ENCODE measurements around the gene ISOC2.

ISOC2 gene

DNA sequence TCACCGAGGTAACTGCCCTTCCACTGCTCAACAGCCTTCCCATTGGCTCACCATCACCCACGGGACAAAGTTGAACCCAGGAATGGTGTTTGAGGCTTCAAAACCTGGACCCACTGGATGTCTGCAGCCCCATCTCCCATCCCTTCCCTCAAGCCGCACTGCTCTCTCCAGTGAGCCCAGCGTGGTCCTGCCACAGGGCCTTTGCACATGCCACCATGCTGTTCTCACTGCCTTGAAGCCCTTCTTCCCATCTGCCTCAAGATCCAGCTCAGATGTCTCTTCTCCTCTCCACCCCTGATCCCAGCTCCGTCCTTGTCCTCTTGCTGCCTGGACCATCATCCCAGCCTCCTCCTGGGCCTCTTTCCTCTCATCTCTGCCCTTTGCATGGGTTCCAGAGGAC, 22.4 kb downstream of the ISOC2 start:
- H3K4me3 ChIP-seq (ENCODE audit: insufficient read depth, low read length, poor library complexity, severe bottlenecking) = no peak overlapping the region
- no peak overlapping the region for H3K27ac ChIP-seq (ENCODE audit: low read depth, low read length)
- H3K36me3 ChIP-seq (ENCODE audit: low read length) = no peaks in the 10 kb centered on the region
- no peak overlapping the region for H3K9ac ChIP-seq (ENCODE audit: low read length)
- H3K79me2 ChIP-seq (ENCODE audit: insufficient read depth, low read length) = no peaks in the 10 kb centered on the region
- H3F3A ChIP-seq (ENCODE audit: insufficient read depth) = no peaks in the 10 kb centered on the region
- H3K9me3 ChIP-seq (ENCODE audit: insufficient read depth, low read length) = no peaks in the 10 kb centered on the region
- H3K4me2 ChIP-seq (ENCODE audit: low read depth, low read length, poor library complexity, severe bottlenecking) = no peak overlapping the region
- no peak for TF ChIP-seq EZH2phosphoT487 (conservative IDR thresholded peaks at IDR 0.05; ENCODE audit: low read length)
- TF ChIP-seq, protein P1, sequence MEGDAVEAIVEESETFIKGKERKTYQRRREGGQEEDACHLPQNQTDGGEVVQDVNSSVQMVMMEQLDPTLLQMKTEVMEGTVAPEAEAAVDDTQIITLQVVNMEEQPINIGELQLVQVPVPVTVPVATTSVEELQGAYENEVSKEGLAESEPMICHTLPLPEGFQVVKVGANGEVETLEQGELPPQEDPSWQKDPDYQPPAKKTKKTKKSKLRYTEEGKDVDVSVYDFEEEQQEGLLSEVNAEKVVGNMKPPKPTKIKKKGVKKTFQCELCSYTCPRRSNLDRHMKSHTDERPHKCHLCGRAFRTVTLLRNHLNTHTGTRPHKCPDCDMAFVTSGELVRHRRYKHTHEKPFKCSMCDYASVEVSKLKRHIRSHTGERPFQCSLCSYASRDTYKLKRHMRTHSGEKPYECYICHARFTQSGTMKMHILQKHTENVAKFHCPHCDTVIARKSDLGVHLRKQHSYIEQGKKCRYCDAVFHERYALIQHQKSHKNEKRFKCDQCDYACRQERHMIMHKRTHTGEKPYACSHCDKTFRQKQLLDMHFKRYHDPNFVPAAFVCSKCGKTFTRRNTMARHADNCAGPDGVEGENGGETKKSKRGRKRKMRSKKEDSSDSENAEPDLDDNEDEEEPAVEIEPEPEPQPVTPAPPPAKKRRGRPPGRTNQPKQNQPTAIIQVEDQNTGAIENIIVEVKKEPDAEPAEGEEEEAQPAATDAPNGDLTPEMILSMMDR (IDR thresholded peaks at IDR 0.05; ENCODE audit: insufficient read depth, low read length, poor library complexity, severe bottlenecking) = no peak
- no peak overlapping the region for H2AFZ ChIP-seq (ENCODE audit: low read depth, low read length, severe bottlenecking)
- H4K20me1 ChIP-seq (ENCODE audit: low read depth, low read length) = no peaks in the 10 kb centered on the region
- no peaks in the 10 kb centered on the region for H3K9me2 ChIP-seq (replicated peaks; ENCODE audit: insufficient read depth, low read length)
- no peaks in the 10 kb centered on the region for H3K27me3 ChIP-seq (ENCODE audit: low read length)

DNA sequence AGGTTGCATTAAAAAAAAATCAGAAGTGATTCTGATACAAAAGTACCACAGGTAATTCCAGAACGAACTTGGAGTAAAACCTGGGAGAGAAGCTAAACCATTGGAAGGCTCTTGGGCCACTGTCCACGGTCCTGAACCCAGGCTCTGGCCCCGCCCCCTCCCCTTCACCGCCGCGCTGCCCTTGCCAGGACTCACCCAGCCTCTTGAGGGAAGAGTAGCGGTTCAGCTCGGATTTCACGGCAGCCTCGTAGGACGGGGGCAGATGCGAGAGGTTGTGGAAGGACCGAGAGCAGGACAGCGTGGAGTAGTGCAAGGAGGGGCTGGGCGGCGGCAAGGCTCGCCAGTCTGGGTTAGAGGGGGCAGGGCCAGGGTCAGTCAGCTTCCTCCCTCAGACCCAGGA, 24.0 kb downstream of the ISOC2 start:
- Histone ChIP-seq H3K4me3 (ENCODE audit: insufficient read depth, low read length, poor library complexity, severe bottlenecking) (no peak overlapping the region), H3K4me2 (ENCODE audit: low read depth, low read length, poor library complexity, severe bottlenecking) (no peak overlapping the region), H3K27ac (ENCODE audit: low read depth, low read length) (no peak overlapping the region), H3K9ac (ENCODE audit: low read length) (no peak overlapping the region), H3K9me3 (ENCODE audit: insufficient read depth, low read length) (no peaks in the 10 kb centered on the region), H3K36me3 (ENCODE audit: low read length) (no peaks in the 10 kb centered on the region), H3F3A (ENCODE audit: insufficient read depth) (no peaks in the 10 kb centered on the region), H3K9me2 (replicated peaks; ENCODE audit: insufficient read depth, low read length) (no peaks in the 10 kb centered on the region), H2AFZ (ENCODE audit: low read depth, low read length, severe bottlenecking) (no peak overlapping the region), H4K20me1 (ENCODE audit: low read depth, low read length) (no peaks in the 10 kb centered on the region), H3K79me2 (ENCODE audit: insufficient read depth, low read length) (no peaks in the 10 kb centered on the region), H3K27me3 (ENCODE audit: low read length) (no peaks in the 10 kb centered on the region)
- no peak for TF ChIP-seq EZH2phosphoT487 (conservative IDR thresholded peaks at IDR 0.05; ENCODE audit: low read length)
- TF ChIP-seq, protein P1 (IDR thresholded peaks at IDR 0.05; ENCODE audit: insufficient read depth, low read length, poor library complexity, severe bottlenecking) = no peak

DNA sequence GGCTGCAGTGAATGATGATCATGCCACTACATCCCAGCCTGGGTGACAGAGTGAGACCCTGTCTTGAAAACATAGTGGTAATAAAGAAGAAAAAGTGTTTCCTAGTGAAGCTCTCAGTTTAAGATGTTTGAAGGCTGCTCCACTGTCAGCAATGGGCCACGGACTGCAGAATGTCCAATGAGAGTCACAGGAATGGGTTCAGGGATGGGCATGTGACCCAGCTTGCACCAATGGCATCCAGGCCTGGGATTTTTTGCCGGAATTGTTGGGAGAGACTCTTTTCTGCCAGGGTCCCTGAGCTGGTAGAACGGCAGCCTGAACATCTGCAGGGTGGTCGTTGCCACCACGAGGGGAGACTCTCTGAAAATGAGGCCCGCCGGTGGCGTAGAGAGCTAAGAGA, 24.6 kb downstream of the ISOC2 start:
- TF ChIP-seq, protein P1 (IDR thresholded peaks at IDR 0.05; ENCODE audit: insufficient read depth, low read length, poor library complexity, severe bottlenecking) = no peak
- TF ChIP-seq EZH2phosphoT487 (conservative IDR thresholded peaks at IDR 0.05; ENCODE audit: low read length) = no peak
- Histone ChIP-seq H3K27me3 (ENCODE audit: low read length) (no peaks in the 10 kb centered on the region), H3K9ac (ENCODE audit: low read length) (no peak overlapping the region), H3K9me3 (ENCODE audit: insufficient read depth, low read length) (no peaks in the 10 kb centered on the region), H3K4me2 (ENCODE audit: low read depth, low read length, poor library complexity, severe bottlenecking) (no peak overlapping the region), H3K36me3 (ENCODE audit: low read length) (no peaks in the 10 kb centered on the region), H2AFZ (ENCODE audit: low read depth, low read length, severe bottlenecking) (no peak overlapping the region), H3K79me2 (ENCODE audit: insufficient read depth, low read length) (no peaks in the 10 kb centered on the region), H3K27ac (ENCODE audit: low read depth, low read length) (no peak overlapping the region), H3F3A (ENCODE audit: insufficient read depth) (no peaks in the 10 kb centered on the region), H4K20me1 (ENCODE audit: low read depth, low read length) (no peaks in the 10 kb centered on the region), H3K4me3 (ENCODE audit: insufficient read depth, low read length, poor library complexity, severe bottlenecking) (no peak overlapping the region), H3K9me2 (replicated peaks; ENCODE audit: insufficient read depth, low read length) (no peaks in the 10 kb centered on the region)

Measured in SU-DHL-6 (cell line).